Stimulated activated CD4-positive, alpha-beta T cell treated with anti-CD3 and anti-CD28 coated beads, Interleukin-1b, Interleukin-23, amount 100 ng/mL, for 48 hours (primary cell): Measurements from ENCODE around the gene GPC6.

ENCODE experiments used
- DNase-seq: peaks from one replicate; pipeline ENCODE4 v3.0.0-alpha.2; 2020

The GPC6 gene

DNA sequence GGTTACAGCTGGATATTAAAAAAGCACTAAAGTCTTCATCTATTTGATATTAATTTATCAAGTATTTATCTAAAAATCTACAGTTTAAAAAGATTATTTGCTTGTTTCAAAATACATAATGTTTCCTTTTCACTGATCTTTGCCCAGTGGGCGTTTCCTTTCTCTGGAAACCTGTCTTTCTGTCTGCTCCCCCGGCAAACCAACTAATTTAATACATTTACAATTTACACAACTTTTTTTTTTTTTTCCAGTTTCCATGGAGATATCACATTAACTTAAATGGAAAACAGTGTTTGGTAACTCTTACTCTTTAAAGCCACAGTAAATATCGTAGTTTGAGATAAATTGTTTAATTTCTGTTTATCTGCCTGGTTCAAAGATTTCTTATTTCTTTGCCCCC, 5.3 kb downstream of the GPC6 start:
- DNase-seq: no peak

DNA sequence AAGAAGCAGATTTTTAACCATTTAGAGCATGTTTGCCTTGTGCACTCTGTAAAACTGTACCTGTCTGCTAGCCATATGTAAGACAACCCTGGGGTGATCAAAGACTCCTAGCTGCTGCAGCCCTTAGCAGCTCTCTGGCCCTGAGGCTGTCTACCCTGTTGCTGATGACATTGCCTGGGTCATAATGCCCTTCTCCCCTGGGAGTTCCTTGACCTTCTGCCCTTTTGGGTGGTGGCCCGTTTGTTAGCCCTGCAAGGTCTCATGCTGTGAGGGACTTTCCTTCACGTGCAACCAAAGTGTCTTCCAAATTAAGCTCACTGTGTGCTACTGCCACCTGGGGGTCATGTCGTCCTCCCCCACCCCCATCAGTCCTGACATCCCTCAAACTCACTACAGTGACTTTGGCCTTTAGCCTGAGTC, 7.4 kb downstream of the GPC6 start:
- no peak for DNase-seq

DNA sequence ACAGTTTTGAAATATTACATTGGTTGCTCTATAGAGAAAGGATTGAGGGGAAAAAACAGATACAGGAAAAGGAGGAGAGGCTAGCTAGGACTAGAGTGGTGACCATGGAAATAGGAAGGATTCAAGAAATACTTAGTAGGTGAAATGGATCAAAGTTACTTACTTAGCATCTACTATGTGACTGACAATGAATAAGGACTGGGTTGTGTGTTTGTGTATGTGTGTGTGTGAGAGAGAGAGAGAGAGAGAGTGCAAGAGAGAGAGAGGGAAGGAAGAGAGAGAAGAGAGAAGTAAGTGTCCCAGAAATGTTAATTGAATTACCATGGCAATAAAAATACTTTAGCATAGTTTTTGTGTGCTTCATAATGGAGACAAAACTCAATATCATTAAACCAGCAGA, 7.9 kb downstream of the GPC6 start:
- no peak for DNase-seq

DNA sequence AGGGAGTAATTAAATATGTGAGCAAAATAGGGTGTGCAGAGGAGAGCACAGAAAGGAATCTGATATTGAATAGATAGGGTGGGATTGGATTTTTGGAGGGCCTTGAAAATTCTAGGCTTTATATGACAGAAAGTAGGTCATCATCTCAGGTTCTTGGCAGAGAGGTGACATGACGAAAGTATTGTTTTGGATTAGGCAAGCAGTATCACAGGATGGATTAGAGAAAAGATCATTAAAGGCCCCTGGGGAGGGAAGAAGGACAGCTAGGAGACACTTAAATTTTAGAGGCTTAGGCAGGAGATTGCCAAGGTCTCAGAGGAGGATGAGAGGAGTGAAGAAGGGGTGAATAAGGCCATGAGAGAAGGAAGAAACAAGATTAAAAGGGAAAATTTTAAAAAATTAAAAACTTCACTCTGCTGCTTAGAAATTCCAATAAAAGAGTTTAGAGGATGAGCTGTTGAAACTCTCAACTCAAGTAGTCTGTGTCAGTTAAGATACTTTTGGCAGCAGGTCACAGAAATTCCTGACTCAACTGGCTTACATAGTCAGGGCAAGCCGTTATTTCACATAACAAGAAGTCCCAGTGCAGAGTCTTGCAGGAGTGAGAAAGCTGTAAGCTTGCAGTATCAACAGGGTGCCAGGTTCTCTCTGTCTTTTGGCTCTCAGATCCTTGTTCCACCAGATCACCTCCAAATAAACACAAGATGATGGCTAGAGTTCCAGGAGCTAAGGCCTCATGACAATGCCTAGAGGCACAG, 8.8 kb downstream of the GPC6 start:
- no peak for DNase-seq

DNA sequence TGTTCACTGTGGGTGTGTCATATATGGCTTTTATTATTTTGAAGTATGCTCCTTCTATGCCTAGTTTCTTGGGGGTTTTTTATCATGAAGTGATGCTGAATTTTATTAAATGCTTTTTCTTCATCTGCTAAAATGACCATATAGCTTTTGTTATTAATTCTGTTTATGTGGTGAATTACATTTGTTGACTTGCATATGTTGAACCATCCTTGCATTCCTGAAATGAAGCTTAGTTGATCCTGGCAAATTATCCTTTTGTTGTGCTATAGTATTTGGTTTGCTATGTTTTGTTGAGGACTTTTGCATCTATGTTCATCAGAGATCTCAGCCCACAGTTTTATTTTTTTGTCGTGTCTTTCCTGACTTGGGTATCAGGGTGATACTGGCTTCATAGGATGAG, 12.1 kb downstream of the GPC6 start:
- no peak for DNase-seq

DNA sequence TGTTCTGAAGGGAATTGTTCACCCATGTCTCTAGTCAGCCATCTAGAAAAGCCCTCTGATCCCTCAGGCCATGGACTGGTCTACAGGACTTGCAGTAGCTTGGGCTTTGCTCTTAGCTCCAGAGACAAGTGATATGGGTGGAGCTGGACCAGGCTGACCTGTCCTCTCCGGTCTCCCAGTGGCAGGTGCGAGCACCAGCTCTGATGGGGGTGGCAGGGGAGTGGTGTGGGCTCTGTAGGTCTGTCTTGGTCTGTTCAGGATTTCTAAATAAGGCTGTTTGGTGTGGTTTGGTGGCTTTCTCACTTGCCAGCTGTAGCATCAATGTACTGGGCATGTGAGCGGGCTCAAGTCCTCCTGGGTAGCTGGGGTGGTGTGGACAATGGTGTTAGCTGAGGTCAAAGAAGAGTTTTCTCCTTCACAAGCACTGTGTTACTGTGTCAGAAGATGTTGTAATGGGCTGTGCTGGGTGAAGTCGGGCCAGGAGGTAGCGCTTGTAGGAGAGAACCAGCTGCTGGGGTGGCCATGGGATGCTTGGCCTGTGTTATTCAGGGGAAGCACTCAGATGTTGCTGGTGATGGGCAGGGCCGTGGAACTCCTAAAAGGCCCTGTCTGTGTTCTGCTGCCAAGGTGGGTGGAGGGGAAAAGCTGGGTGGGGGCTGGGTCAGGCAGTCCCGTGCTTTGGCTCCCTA, 16.9 kb downstream of the GPC6 start:
- no peak for DNase-seq

DNA sequence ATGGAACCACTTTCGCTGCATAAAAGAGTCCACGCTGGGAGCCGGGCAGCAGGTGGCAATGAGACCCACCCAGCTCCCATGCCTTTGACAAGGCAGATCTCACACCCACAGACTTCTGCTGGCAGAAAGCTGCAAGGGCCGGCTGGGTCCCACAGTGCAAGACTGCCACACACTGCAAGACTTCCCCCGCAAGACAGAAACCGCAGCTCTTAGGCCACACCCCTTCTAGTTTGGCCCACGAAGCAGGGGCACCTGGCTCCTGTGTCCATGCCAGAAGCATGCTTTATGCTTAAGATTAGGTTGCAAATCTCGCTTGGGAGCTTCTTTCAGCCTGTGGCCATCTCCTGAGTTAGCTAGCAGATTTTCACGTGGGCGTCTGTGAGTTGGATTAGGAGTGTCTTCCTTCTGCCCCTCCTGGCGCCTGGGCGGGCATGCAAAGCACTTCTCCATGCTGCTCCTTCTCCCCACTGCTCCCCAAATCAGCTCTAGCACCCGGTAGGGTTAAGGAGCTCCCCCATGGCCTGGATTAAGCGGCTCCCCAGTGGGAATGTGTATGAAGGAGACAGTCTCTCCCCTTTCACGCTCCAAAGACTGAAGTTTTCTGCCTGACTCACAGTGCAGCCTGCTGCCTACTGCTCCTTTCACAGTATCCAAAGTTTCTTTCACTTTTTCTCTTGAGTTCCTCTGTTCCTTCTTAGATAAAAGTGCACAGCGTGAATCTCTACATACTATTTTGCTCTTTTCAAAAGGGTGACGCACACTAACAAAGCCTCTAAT, 17.7 kb downstream of the GPC6 start:
- no peak for DNase-seq

DNA sequence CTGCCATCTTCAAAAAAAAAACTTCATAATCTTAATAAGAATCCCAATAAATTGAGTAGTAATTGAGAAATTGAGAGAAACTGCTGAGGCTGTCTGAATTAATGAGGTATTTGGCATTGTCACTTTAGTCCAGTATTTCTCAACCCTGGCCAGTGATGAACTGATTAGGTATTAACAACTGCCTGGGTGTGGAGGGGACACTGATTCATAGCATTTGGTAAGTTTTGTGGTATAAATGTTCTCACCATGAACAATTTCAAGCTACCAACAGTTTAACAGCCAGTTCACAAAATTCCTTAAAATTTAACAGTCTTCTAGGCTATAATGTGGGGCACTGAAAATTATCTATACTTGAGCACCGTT, 18.3 kb downstream of the GPC6 start:
- no peak for DNase-seq

DNA sequence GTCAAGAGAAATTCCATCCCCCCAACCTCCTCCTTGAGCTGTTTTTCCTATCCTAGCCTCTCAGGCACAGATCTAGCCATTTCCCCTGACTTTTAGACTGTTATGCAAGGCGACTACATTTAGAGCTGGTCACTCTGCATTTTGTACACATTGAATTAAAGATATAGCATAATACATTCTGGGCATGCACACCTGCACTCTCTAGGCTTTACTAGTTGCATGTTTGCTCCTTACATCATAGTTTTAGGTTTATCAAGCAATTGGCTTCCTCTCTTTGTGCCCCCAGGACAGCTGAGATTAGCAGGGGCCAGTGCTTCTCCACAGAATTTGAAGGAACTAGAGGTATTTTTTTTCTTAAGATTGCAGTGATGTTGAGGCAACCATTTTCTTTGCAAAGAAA, 19.5 kb downstream of the GPC6 start:
- DNase-seq: no peak

DNA sequence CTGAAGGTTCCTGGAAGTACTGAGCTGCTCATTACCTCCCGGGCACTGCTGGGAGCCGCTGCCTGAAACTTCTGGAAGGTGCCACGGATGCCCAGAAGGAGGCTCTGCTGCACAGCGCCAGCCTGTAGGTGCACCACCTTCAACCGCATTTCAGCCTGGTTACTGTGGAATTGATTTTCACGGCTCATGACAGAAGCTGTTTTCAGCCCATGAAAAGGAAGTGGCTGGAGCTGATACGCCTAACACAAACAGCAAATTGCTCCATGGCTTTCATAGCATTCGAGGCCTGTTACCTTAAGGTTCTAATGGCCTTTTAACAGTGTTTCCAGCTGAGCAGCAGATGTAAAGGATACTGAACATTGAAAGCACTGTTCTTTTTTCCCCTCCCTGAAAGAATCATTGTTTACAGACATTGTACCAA, 22.0 kb downstream of the GPC6 start:
- no peak for DNase-seq

DNA sequence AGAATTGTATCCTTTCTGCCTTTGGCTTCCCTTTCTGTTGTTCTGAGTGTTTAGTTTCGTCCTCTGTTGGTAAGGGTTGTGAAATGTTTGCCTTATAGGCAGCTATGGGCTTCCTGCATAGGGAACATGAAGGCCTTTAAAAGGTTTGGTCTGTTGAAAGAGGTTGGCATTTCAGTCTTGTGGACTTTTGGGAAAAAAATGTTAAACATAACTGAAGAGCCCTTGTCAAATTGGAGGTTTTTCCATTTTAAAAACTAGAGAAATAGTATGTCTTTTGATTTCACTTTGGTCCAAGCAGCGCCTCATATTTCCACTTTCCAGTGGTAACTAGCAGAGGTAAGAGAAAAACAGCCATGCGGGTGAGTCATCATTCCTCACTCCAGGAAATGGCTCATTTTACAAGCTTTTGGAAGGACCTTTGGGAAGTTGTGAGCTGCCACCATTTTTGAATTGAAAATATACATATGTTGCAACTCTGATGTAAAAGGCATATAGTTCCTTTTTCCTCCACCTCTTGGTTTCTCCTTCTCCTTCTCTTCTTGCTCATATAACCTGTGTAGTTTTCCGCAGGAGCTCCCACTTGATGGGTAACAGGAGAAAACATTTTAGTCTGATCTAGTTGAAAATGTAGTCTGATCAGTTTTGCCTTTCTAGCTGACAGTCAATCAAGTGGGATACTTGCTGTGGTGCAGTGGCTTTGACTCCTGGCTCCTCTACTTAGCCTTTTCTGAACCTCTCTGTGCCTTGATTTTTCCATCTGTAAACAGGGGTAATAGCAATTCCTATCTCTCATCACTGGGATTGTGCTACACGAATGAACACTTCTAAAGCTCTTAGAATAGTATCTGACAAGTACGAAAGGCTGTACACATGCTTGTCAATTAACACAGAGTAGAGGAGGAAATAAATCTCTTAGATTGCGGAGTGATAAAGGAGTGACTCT, 23.0 kb downstream of the GPC6 start:
- DNase-seq: no peak

DNA sequence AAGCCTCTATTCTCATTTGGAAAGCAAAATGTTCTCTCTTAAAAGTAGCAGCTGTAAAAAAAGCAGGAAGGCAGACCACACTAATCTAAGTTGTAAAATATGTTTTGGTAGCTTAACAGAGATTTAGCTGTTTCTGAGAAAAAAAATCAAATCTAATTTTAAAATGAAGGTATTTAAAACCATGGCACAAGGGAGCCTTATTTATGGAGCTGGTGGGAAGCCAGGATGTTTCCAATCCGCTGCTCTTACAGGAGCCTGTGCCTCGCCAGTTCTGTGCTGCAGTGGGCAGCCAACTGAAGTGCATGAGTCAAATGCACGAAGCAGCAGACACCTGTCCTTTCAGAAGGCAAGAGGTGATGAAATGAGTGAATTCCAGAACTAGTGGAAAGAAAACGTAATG, 28.2 kb downstream of the GPC6 start:
- DNase-seq: no peak

DNA sequence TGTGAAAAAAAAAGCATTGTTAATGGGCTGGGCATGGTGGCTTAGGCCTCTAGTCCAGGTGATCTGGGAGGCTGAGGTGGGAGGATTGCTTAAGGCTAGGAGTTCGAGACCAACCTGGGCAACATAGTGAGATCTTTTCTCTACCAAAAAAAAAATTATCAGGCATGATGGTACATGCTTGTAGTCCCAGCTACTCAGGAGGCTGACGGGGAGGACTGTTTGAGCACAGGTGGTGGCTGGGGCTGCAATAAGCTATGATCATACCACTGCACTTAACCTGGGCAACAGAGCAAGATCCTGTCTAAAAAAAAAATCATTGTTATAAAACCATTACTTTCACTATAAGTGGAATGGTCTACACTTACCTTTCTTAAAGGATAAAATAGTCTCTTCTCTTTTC, 30.4 kb downstream of the GPC6 start:
- DNase-seq: no peak

DNA sequence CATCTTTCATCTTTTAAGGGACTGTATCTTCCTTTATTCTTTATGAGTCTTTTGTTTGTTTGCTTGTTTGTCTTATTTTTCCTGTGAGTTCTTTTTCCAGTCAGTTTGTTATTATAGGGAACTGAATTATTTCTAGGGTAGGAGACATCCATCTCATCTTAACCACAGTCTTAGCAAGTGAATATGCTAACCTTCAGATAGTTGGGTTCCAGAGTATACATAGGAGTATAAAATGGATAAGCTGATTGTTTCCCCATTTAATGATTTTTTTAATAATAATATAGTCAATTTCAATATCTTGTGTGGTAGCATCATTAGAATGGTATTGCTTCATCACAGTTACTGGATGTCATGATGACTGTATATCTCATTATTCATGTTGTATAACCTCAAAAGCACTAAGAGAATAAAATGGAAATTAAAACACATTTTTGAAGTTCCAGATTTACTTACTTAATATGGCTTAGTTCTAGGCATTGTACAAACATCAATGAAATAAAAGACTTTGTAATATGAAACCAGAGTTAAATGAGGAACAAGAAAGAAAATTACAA, 33.0 kb downstream of the GPC6 start:
- DNase-seq: no peak

DNA sequence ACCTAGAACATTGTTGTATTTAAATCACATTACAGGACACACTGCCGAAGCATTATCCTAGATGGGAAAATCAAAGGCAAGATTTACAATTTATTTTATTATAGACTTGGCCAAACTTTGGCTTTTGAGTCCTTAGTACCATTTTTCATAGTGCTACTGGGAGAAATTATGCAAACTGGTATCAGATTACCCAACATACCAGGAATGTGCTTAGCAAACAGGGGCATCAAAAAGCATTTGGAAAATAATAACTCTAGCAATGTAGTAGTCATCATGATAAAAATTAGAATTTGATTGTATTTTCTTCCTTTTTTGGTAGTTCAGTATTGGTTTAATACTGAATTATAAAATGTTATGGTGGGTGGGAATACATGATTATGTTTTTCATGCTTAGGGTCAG, 34.0 kb downstream of the GPC6 start:
- DNase-seq: no peak

DNA sequence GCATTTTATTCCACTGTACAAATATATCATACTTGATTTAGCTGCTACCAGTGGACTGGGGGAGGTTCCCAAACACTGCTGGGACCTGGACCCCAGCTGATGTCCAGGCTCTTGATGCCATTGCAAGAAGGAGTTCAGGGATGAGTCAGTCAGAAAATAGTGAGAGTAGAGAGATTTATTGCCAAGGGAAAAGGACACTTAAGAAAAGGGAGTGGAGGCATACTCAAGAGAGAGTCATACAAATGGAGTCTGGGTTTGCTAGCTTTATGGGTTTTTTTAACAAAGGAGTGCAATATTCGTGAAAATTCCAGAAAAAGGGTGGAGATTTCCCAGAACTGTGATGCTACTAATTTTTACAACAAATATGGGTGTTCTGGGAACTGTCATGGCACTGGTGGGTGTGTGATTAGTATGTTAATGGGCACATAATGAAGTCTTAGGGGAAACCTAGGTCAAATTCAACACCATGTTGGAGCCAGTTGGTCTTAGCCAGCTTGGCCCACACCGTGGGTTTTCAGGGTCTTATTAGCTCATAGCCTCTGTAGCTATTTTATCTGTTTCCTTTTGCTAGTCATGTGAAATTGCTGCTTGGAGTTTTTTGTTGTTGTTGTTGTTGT, 36.2 kb downstream of the GPC6 start:
- DNase-seq: no peak

DNA sequence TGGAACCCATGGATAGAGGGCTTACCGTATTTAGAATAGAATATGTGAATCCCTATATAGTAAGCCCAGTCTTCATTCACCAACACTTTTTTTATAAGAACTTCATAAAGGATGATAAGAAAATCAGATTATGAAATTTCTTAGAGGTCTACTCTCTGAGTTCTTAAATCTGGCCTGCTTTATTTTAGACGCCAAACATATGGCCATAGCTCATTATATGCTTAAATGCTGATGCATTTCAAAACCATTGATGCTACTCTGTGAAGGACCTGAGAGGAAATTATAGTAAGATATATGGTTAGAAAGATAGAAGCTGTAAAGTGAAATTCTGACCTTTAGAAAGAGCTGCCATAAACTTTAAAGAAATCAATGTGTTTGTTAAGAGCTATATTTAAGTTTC, 38.3 kb downstream of the GPC6 start:
- DNase-seq: no peak

DNA sequence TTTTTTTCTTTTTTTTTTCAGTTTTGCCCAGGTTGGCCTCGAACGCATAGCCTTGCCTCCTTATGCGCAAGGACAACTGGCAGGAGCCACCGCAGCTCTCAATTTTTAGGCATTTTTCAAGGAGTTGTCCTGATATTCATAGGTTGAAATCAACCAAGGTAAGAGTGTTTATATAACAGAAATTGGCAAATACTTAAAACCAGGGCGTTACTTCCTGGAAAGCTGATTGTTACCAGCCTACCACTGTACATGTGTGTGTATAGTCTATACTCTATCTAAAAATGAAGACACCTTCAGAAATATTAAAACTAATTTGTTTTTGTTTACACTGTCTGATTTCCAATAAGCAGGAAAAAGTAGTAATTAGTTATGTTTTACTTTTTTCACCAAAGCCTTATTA, 39.2 kb downstream of the GPC6 start:
- DNase-seq: no peak

DNA sequence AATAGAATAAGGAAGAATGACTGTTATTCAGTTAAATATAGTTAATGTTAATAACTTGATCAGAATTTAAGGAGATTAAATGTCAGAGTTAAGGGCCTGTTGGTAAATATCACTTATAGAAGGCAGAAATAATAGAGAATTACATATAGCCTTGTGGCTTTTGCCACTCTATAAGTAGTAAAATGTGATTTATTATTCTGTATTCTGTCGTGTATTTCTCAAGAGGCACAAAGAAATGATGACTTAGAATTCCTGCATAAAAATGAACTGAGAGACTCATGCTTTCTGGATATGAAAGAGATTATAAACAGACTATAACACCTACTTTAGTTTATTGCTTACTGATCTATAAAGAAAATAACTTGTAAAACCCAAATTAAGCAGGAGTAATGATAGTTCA, 40.1 kb downstream of the GPC6 start:
- no peak for DNase-seq

DNA sequence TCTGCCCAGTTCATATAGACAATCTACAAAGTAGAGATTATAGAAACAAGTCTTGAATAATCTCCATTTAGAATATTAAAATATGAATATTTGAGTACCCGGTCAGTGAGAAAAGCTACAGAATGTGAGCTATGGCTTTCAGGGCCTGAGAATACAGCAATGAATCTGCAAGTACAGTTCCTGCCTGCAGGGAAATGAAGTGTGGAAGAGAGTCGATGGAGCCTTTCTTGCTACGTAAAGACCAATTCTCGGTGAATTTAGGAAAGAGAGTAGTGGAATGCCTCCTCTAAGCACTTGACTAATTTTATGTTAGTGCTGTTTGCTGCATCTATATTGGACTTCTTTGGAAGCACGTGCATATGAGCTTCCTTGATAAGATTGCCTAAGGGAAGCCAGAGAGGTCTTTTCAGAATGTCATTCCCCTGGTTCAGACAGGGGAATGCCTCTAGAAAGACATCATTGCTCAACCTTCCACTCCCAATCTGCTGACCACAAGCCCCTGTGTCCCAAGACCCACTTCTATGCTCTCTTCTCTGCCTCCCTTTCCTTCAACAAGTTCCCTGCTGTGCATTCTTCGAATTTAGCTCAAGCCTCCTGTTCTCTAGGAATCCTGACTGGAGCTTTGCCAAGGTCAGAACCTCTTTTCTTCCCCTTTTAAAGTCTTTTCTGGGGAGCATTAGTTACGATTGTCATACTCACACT, 41.9 kb downstream of the GPC6 start:
- no peak for DNase-seq
